ENCODE results near the gene SLC9B1. TPM values are rescaled to one million over a fixed set of nuclear protein-coding genes. Genes with fewer than 3 reads are reported as not detected.
"Not testable (repeated sequence)": the region's sequence is repeated elsewhere in the genome, so short reads cannot be mapped to it uniquely, and the experiment has no call there.

SLC9B1 gene
- total RNA-seq, 1 donor from 2014 or later: 1.1 TPM

GRCh38 chr4:103010804-103011203 lies 8.7 kb downstream of the SLC9B1 start:
- no peak overlapping the region for H3K4me3 Mint-ChIP-seq (ENCODE audit: unreplicated experiment)
- no peak for DNase-seq (ENCODE audit: low spot score)
- H3K4me1 Mint-ChIP-seq (ENCODE audit: low read depth): peaks cover 16% of the 10 kb centered on the region
- no peak overlapping the region for H3K27ac Mint-ChIP-seq (ENCODE audit: unreplicated experiment)
- H3K36me3 Mint-ChIP-seq (ENCODE audit: low read depth): no peaks in the 10 kb centered on the region
- TF ChIP-seq CTCF (IDR thresholded peaks at IDR 0.05): no peak
- no peaks in the 10 kb centered on the region for H3K9me3 Mint-ChIP-seq (ENCODE audit: low read depth)
- H3K27me3 Mint-ChIP-seq (ENCODE audit: low read depth): no peaks in the 10 kb centered on the region

DNA sequence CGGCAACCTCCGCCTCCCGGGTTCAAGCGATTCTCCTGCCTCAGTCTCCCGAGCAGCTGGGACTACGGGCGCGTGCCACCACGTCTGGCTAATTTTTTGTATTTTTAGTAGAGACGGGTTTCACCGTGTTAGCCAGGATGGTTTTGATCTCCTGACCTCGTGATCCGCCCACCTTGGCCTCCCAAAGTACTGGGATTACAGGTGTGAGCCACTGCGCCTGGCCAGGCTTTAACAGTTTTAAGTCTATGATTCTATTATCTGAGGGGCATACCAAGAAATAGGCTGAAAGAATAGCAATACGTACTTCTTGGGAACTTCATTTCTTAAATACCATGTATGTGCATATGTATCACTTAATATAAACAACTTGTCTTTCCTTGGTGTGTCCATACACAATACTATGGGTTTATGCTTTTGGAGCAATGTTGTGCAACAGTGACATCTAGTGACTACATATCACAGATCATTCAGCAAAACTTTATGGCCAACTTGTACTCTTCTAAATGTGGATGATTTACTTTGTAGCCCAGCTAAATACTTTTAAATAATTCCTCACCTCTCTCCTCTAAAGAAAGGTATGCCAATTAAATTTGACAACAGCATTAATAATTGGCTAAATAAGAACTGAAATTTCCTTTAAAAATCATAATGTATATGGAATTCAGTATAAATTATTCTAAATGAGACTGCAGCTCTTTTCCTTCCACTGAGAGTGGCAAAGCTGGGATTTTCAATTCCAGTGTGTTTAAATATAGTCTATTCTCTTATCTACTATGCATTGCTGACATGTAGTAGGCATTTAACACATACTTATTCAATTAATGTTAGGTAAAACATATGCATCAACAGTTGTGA lies 10.4 kb downstream of the SLC9B1 start:
- DNase-seq (ENCODE audit: low spot score): no peak
- TF ChIP-seq CTCF (IDR thresholded peaks at IDR 0.05): peak; percentile 94
- Mint-ChIP-seq H3K36me3 (ENCODE audit: low read depth) (no peaks in the 10 kb centered on the region), H3K4me3 (ENCODE audit: unreplicated experiment) (no peak overlapping the region), H3K4me1 (ENCODE audit: low read depth) (peaks cover 16% of the 10 kb centered on the region), H3K27me3 (ENCODE audit: low read depth) (peaks cover 14% of the 10 kb centered on the region), H3K27ac (ENCODE audit: unreplicated experiment) (no peak overlapping the region), H3K9me3 (ENCODE audit: low read depth) (no peaks in the 10 kb centered on the region)

DNA sequence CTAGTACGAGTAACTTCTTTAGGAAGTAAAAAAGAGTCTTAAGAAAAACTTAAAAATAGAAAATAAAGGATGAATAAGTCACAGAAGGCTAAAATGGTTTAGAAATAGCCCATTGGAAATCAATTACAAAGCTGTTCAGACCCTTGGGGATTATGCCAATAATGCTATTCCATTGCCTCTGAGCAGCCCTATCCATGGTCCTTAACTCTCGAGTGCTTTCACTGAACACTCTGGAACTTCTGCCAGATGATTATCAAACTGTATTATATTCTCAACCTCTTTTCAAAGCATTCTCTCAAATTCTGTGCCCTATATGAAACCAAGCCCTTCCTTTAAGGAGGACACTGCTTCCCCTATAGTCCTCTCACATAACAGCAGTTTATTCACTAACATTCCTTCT lies 17.0 kb downstream of the SLC9B1 start:
- H3K36me3 Mint-ChIP-seq (ENCODE audit: low read depth): no peaks in the 10 kb centered on the region
- H3K27me3 Mint-ChIP-seq (ENCODE audit: low read depth): peaks cover 23% of the 10 kb centered on the region
- H3K4me3 Mint-ChIP-seq (ENCODE audit: unreplicated experiment): no peak overlapping the region
- H3K4me1 Mint-ChIP-seq (ENCODE audit: low read depth): no peaks in the 10 kb centered on the region
- H3K27ac Mint-ChIP-seq (ENCODE audit: unreplicated experiment): no peak overlapping the region
- no peak for TF ChIP-seq CTCF (IDR thresholded peaks at IDR 0.05)
- DNase-seq (ENCODE audit: low spot score): no peak
- H3K9me3 Mint-ChIP-seq (ENCODE audit: low read depth): peaks cover 4% of the 10 kb centered on the region

DNA sequence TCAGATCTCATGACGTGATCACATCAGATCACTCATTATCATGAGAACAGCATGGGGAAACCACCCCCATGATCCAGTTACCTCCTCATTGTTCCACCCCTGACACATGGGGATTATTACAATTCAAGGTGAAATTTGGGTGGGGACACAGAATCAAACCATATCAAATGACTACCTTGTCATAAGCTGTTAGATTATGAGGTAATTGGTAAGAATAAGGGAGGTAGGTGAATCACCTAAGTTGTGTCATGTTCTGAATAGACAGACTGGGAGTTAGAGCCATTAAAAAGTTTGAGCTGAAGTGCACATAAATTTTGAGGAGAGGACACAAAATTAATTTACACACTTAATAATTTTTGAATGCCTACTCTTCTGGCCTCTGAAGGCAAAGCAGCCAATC lies 24.7 kb downstream of the SLC9B1 start:
- H3K4me3 Mint-ChIP-seq (ENCODE audit: unreplicated experiment): no peak overlapping the region
- no peak for DNase-seq (ENCODE audit: low spot score)
- TF ChIP-seq CTCF (IDR thresholded peaks at IDR 0.05): no peak
- H3K9me3 Mint-ChIP-seq (ENCODE audit: low read depth): peaks cover 6% of the 10 kb centered on the region
- H3K27me3 Mint-ChIP-seq (ENCODE audit: low read depth): peaks cover 10% of the 10 kb centered on the region
- H3K27ac Mint-ChIP-seq (ENCODE audit: unreplicated experiment): peak overlapping the region; percentile 35
- no peaks in the 10 kb centered on the region for H3K4me1 Mint-ChIP-seq (ENCODE audit: low read depth)
- H3K36me3 Mint-ChIP-seq (ENCODE audit: low read depth): no peaks in the 10 kb centered on the region

DNA sequence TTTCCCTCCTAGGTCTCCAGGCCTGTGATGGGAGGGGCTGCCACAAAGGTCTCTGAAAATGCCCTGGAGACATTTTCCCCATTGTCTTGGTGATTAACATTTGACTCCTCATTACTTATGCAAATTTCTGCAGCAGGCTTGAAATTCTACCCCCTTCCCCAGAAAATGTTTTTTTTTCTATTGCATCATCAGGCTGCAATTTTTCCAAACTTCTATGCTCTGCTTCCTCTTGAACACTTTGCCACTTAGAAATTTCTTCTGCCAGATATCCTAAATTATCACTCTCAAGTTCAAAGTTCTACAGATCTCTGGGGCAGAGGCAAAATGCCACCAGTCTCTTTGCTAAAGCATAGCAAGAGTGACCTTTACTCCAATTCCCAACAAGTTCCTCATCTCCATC lies 25.5 kb downstream of the SLC9B1 start:
- not testable (repeated sequence) for H3K4me3 Mint-ChIP-seq (ENCODE audit: unreplicated experiment); DNase-seq (ENCODE audit: low spot score); H3K4me1 Mint-ChIP-seq (ENCODE audit: low read depth); H3K27ac Mint-ChIP-seq (ENCODE audit: unreplicated experiment); H3K36me3 Mint-ChIP-seq (ENCODE audit: low read depth); H3K9me3 Mint-ChIP-seq (ENCODE audit: low read depth)
- H3K27me3 Mint-ChIP-seq (ENCODE audit: low read depth): peaks cover 10% of the 10 kb centered on the region
